GM10248 (cell line): Measurements from ENCODE around the gene RXFP1.

ENCODE experiments used
- CTCF ChIA-PET: fragments of 300-600 bp; sonication (Branson Sonifier 250); formaldehyde crosslinking; extraction: SDS; loops from one replicate; lab custom pipeline; 2021; ENCODE audit warnings: antibody characterized with exemption; lab: Yijun Ruan, JAX
- POLR2A ChIA-PET: fragments of 350-650 bp; sonication (Branson Sonifier 250); formaldehyde crosslinking; extraction: SDS; loops from one replicate; lab custom pipeline; 2020; ENCODE audit warnings: antibody characterized with exemption; lab: Yijun Ruan, JAX
- DNase-seq: peaks from one replicate; pipeline ENCODE4 v3.0.0; 2012; ENCODE audit errors: extremely low spot score
- TF ChIP-seq, protein P1 (sequence below): IDR thresholded peaks from 2 replicates; pipeline ENCODE4 v1.5.1; 2012; ENCODE audit warnings: mild to moderate bottlenecking, low read depth; ENCODE audit errors: extremely low read depth, missing control alignments, control extremely low read depth

The RXFP1 gene

DNA sequence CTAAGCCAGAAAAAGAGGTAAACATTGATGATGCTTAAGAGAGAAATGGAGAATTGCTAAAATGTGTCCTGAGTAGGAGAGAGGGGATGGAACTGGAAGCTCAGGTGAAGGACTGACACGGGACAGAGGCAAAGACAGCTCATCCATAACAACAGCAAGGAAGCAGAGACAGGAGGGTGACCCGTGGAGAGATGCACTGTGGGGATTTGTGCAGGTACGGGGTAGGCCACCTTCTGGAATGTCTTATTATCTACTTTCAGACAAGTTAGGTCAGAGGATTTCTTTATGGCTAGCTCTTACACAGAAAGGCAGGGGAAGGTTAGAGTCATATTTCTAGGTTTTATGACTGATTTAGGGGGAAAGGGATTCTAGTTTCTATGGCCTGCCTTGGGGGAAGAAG lies 31.7 kb downstream of the RXFP1 start:
- DNase-seq = no peak
- POLR2A ChIA-PET = no interaction called here
- TF ChIP-seq, protein P1, sequence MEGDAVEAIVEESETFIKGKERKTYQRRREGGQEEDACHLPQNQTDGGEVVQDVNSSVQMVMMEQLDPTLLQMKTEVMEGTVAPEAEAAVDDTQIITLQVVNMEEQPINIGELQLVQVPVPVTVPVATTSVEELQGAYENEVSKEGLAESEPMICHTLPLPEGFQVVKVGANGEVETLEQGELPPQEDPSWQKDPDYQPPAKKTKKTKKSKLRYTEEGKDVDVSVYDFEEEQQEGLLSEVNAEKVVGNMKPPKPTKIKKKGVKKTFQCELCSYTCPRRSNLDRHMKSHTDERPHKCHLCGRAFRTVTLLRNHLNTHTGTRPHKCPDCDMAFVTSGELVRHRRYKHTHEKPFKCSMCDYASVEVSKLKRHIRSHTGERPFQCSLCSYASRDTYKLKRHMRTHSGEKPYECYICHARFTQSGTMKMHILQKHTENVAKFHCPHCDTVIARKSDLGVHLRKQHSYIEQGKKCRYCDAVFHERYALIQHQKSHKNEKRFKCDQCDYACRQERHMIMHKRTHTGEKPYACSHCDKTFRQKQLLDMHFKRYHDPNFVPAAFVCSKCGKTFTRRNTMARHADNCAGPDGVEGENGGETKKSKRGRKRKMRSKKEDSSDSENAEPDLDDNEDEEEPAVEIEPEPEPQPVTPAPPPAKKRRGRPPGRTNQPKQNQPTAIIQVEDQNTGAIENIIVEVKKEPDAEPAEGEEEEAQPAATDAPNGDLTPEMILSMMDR = no peak
- CTCF ChIA-PET = interaction anchor here (1.0 to 1.7 kb wide), 4 partner anchors 9 to 58 kb away, joined by 3 read pairs; no protein-coding TSS in a partner anchor

DNA sequence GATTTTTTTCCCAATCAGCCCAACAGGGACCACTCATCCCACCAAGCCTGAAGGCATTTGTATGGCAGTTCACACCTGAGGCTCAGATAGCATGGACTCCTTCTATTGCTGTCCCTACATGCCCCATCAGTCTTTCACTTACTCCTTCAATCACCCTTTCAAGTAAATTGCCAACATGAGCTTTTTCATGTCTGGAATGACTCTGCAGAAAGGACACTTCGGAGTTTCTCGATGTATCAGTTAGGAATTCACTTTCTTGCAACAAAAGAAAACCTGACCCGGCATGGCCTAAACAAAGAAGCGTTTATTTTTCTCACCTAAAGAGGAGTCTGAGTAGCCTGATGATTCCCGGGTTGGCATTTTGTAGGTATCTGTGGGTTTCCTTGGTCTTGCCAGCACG lies 38.6 kb downstream of the RXFP1 start:
- DNase-seq = no peak
- TF ChIP-seq, protein P1 = no peak
- CTCF ChIA-PET = interaction anchor here (2.2 kb wide), 1 partner anchor 9 kb away, joined by 9 read pairs; no protein-coding TSS in a partner anchor
- POLR2A ChIA-PET = no interaction called here

DNA sequence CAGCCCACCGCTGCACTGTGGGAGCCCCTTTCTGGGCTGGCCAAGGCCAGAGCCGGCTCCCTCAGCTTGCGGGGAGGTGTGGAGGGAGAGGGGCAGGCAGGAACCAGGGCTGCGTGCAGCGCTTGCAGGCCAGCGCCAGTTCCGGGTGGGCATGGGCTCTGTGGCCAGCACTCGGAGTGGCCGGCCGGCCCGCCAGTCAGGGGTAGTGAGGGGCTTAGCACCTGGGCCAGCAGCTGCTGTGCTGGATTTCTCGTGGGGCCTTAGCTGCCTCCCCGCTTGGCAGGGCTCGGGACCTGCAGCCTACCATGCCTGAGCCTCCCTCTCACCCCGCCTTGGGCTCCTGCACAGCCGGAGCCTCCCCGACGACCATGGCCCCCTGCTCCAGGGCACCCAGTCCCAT lies 45.2 kb downstream of the RXFP1 start:
- DNase-seq = no peak
- TF ChIP-seq, protein P1 = no peak
- CTCF ChIA-PET = interaction anchor here (1.8 kb wide), 1 partner anchor 31 kb away, joined by 4 read pairs; no protein-coding TSS in a partner anchor
- POLR2A ChIA-PET = no interaction called here

DNA sequence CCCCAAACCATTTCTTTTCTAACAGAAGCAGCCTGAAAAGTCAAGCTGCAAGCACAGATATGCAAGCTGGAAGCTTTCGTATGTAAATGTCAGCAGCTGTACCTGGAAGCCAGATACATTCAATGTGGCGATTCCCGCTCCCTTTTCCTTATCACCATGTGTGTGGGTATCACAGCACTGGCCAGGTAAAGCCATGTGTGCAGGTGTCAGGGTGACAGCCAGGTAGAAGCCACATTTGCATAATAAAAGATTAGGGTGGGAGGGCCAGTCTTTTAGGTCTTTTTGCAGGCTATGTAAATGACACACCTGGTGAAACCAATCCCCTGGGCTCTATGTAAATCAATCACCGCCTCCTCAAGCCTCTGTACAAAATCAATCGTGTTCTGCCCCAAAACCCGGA lies 50.1 kb downstream of the RXFP1 start:
- CTCF ChIA-PET = no interaction called here
- POLR2A ChIA-PET = no interaction called here
- no peak for DNase-seq

DNA sequence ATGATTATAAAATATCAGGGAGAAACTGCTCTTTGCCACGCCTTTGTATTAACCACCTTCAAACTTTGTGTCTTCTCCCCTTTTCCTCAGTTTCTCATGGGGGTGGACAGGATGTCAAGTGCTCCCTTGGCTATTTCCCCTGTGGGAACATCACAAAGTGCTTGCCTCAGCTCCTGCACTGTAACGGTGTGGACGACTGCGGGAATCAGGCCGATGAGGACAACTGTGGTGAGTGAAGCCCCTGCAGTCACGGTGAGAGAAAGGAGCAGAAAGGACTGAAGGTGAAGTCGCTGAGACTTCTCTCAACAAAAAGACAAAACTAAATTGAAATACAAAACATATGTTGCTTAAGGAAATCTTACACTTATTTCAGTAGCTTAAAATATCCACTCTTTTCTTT lies 50.9 kb downstream of the RXFP1 start:
- ChIA-PET POLR2A (no interaction called here), CTCF (interaction anchor here (1.3 kb wide), 1 partner anchor 53 kb away, joined by 3 read pairs; no protein-coding TSS in a partner anchor)
- TF ChIP-seq, protein P1 = no peak
- DNase-seq = no peak

More for the DNA sequence above, 50.1 kb downstream of the RXFP1 start:
- TF ChIP-seq, protein P1 = no peak

DNA sequence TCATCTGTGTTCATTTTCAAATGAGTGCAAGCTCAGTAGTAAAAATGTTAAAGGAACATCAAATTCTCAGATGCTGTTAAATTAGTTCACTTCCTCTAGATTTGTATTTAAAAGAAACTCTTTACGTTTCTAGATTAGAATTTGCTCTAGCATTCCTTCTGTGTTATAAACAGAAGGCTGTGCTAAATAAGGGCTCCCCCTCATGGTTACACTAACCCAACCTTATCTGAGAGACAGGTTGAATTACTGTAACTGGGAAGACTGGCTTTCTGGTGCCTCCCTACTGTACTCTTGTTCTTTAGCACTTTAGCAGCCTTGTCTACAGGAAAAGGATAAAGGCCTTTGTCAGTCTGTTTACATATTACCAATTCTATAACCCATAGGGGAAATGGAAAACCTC lies 56.8 kb downstream of the RXFP1 start:
- TF ChIP-seq, protein P1 = no peak

More for the DNA sequence above, 56.8 kb downstream of the RXFP1 start:
- ChIA-PET POLR2A (no interaction called here), CTCF (no interaction called here)
- no peak for DNase-seq
